Measurements from ENCODE around the gene GATA6.

The GATA6 gene

DNA sequence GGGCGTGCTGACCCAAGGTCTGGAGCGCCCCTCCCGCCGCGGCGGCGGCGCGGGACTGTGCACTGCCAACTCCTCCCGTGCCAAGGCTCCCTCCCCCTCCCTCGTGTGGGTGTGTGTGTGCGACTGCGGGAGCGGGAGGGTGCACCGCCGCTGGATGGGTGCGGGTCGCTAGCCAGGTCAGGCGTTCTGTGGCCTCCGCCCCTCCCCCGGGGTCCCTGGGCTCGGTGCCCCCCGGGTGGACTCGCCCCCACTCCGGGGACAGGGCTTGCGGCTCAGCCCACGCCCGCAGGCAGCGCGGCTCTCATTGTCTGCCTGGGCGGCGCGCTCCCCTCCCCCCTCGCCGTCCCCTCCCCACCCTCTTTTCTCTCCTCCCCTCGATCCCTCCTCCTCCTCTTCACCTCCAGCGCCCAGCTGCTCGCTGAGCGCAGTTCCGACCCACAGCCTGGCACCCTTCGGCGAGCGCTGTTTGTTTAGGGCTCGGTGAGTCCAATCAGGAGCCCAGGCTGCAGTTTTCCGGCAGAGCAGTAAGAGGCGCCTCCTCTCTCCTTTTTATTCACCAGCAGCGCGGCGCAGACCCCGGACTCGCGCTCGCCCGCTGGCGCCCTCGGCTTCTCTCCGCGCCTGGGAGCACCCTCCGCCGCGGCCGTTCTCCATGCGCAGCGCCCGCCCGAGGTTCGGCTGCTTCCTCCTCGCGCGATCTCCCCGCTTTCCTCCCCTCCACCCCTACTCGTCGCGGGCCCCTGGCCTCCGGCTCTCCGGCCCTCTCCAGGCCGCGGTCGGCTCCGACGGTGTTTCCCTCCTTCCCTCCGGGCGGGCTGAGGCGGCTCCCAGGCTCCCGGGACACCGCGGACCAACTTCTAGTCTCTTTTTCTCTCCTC is at the start of gene GATA6:
Gene GATA6, plus strand, starts transcription at position 579 of the 878 bp plus-strand sequence. CDS start 1,556 bp downstream, outside the sequence.
- DNase-seq = no peak
- intact Hi-C loops (cut with DNase I) = loop anchor here (5.0 kb wide), 1 partner anchor 393 kb away; no protein-coding TSS in a partner anchor

DNA sequence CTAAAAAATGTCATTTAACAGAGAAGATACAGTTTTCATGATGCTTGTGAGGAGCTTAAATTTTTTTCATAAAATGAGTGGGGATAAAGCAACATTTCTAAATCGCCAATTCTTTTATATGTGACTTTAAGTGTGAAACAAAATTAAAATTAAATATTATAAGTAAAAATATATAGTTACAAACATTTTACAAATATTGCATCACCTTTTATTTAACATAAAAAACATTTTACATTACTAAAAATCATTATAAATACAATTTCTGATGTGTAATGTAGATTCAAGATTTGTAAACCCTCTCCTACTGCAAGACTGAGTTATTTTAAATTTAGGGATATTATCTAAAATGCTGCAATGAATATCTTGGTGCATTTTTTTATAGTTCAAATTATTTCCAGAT is 44.4 kb upstream of the GATA6 start:
- no peak for DNase-seq
- intact Hi-C loops (cut with DNase I) = loop anchor here (10.0 kb wide), 1 partner anchor 210 kb away; no protein-coding TSS in a partner anchor

DNA sequence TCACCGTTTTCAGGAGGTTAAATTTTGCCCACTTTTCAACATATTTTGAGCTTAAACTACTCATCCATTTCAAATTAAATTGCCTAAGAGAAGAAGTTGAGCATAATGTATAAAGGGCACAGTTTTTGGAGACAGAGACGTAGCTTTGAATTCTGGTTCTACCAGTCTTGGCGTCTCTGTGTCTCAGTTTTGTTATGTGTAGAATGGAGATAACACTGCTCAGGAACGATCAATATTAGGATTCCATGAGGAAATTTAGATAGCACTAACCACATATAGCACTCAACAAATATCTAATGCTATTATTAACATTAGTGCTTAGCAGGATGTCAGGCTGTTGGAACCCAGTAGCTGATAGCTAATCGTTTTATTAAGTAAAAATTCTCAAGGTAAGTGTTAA is 40.4 kb upstream of the GATA6 start:
- intact Hi-C loops (cut with DNase I) = loop anchor here (10.0 kb wide), 1 partner anchor 214 kb away; no protein-coding TSS in a partner anchor

DNA sequence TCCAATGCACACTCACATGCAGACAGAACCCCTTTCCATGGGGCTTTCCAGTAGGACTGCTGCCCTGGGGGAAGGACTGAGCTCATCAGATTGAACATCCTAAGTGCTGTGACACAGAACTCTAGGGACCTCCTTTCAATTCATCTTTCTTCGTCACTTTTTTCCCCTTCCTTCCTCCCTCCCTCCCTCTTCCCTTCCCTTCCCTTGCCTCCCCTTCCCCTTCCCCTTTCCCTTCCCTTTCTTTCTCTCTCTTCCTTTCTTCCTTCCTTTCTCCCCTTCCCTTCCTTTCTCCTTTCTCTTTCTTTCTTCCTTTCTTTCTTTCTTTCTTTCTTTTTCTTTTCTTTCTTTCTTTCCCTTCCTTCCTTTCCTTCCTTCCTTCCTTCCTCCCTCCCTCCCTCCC is 39.6 kb upstream of the GATA6 start:
- no peak for DNase-seq
- intact Hi-C loops (cut with DNase I) = loop anchor here (10.0 kb wide), 1 partner anchor 215 kb away; no protein-coding TSS in a partner anchor

More for the DNA sequence above, 40.4 kb upstream of the GATA6 start:
- no peak for DNase-seq

DNA sequence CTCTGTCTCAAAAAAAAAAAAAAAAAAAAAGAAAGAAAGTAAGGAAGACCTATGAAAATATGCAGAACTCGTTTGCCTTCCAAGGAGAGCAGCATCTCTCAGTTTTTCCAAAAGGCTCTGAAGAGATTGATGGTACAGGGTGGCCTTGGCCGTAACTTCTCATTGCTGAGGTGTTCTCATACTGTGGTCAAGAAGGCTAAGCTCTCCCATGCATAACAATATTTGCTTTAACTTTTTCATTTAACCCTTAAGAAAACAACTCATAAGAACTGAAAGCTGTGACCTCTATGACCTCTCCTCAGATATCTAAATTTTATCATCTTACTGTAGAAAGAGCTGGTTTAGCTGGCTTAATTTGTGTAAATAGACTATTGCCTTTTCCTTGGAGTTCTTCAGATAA is 37.1 kb upstream of the GATA6 start:
- no peak for DNase-seq
- intact Hi-C loops (cut with DNase I) = no loop called here

DNA sequence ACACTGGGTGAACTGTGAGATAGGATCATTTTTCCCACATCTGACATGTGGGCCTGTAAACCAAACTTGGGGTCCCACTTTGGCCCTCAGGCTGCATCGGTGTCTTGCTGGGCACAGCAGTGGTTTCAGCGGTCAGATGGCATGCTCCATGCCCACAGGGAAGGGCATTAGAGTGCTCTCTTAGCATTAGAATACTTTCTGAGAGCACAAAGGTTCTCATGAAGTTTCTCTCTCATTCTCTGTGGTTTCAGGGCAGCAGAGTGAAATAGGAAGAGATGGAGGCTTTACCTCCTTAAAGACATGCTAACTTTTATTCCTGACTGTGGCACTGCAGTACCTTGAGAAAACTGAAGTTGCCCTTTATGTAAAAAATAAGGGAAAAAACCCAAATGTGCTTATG is 36.6 kb upstream of the GATA6 start:
- intact Hi-C loops (cut with DNase I) = no loop called here
- DNase-seq = no peak

DNA sequence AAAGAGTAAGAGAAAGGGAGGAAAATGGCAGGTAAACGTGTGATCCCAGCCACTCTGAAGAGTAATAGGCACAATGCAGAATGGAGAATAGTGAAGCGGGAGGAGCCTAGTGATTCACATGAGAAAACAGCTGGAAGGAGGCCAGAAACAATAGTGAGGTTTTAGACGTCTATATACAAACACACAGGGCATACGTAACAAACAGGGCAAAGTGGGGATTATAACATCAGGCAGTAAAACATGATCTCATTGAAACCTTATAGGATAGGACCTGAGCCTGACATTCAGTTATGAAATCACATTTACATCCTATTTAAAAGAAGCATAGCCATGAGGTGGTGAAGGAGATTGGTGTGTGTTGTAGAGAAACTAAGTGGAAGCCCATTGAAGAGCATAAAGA is 33.0 kb upstream of the GATA6 start:
- no peak for DNase-seq
- intact Hi-C loops (cut with DNase I) = no loop called here

DNA sequence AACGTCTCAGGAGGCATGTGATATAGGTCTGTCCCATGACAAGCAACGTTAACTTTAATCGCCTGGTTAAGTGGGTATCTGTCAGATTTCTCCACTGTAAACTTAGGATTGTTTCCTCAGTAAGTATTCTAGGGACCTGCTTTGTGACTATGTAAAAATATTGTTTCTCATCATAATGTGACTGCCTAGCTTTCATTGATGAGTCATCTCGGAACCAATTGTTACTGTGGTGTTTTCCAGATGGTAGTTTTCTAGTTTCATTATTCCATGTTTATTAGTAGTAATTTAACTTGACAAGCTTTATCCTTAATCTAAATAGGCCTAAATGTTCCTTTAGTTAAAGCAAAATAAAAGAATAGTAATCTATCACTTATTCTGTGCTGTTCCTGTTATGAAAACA is 28.2 kb upstream of the GATA6 start:
- no peak for DNase-seq
- intact Hi-C loops (cut with DNase I) = no loop called here

DNA sequence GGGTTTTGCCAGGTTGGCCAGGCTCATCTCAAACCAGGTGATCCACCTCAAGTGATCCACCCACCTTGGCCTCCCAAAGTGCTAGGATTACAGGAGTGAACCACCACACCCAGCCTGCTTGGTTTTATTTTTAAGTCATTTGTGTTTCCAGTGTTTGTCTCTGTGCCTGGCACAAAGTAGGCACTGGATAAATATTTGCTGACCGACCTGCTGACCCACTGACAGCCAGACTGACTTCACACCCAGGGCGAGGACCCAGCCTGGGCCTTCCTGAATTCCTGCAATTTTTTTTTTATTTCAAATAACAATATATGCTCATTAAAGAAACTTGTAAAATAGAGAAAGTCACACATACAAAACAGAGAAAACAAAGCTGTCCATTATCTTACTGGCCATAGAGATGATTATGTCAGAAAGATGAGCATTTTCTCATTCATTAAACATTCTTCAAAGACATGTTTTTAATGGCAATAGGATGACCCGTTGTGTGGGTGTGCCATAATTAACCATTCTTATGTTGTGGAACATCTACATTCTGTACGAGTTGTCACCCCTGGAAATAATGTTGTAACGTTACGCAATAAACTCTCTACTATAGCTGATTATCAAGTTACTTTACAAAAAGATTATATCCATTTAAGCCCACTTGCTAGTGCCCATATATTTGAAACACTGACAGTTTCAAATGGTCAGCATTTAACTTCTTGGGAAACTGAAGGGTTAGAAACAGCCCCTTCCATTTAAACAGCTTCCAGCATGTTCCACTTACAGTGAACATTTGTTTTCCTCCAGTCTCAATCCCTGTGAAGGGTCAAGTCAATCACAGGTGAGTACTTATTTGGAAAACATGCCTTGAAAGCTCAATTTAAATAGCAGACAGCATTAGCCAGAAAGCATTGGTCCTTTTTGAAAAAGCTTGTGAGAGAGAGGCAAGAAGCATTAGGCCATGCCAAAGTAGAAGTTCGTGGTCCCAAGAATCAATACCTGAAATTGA is 25.7 kb upstream of the GATA6 start:
- intact Hi-C loops (cut with DNase I) = no loop called here
- DNase-seq = no peak

DNA sequence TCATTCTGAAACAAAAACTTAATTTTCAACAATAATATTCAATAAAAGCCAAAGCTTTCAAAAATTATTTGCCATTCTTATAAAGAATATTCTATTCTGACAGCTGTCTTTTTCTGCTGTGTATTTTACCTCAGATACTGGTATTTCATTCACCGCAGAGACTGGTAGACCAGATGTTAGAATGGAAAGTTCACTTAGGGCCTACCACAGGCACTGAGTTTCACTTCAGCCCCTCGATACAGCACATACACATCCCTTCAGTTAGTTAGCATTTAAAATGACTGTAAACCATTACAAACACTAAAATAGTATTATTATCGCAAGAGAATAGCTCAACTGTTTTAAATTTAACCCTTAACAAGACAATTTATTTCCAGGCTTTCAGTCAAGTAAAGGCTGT is 24.2 kb upstream of the GATA6 start:
- DNase-seq = no peak
- intact Hi-C loops (cut with DNase I) = no loop called here

DNA sequence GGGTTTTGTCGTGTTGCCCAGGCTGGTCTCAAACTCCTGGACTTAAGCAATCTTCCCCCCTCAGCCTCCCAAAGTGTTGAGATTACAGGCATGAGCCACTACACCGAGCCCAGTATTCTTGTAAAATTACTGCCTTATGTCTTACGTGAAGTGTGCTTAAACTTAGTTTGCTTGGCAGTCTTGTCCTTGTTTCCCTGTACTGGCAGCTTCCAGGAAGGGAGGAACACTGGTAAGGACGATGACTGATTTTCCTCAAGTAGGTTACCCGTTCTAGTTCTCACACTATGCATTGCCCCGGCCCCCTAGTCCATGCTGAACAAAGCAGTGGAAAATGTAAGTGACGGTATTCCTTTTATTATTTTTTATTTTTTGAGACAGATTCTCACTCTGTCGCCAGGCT is 19.7 kb upstream of the GATA6 start:
- intact Hi-C loops (cut with DNase I) = no loop called here
- DNase-seq = no peak

DNA sequence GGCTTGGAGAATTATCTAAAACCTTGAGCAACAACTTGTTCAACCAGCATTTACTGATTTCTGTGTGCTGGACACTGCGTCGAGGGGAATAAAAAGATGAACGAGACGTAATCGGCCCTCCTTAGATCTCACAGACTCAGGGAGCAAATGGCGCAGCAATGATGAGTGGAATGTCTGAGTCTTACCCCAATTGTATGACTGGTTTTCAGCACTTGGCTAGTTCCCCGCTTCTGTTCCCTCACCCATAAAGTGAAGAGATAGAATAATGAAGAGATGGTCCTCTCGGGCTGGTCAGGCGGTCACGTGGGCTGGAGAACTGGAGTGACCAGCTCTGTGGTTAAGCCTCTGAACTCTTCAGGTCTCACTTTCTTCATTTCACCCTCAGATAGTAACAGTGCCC is 17.3 kb upstream of the GATA6 start:
- no peak for DNase-seq
- intact Hi-C loops (cut with DNase I) = no loop called here

DNA sequence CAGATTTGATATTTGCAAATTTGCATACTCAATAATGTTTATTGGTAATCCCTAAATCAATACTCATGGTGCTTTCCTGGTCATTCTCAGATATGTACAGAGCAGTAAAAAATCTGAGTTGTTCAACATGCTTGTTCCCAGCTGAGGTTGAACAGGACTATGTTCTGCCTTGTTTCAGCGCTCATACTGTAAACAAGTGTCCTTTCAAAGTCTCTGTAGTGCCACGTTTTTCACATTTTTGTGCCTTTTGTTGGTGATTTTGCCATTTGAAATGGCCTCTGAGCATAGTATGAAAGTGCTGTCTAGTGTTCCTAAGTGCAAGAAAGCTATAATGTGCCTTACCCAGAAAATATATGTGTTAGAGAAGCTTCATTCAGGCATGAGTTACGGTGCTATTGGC is 16.0 kb upstream of the GATA6 start:
- intact Hi-C loops (cut with DNase I) = no loop called here
- DNase-seq = no peak

DNA sequence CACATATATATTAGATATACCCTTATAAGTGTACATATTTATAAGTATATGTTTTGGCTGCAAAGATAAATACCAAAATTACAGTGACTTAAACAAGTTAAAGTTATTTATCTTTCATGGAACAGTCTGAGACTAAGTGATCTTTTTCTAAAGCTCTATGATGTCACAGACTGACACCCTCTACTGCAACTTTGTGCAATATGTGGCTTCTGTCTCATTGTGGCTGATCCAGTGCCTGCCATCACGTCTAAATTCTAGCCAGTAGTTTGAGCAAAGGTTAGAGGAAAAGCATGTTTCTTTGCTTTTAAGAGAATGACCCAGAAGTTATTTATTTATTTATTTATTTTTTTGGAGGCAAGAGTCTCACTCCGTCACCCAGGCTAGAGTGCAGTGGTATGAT is 13.8 kb upstream of the GATA6 start:
- no peak for DNase-seq
- intact Hi-C loops (cut with DNase I) = no loop called here

DNA sequence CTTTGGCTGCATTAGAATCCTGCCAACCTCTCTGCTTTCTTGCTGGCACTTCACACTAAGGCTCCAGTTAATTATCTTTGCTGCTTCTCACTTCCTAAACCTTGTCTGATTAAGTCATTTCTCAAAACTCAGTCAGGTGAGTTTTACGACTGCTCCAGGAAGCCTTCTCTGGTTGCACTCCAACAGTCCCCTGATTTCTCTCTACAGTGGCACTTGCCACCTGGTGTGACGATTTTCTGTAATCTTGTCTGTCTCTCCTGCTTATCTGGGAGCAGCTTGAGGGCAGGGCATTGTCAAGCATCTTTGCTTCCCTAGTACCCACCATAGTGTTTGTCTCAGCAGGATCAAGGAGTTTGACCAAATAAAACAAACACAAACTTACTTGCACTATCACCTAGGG is 10.4 kb upstream of the GATA6 start:
- intact Hi-C loops (cut with DNase I) = no loop called here
- DNase-seq = no peak

DNA sequence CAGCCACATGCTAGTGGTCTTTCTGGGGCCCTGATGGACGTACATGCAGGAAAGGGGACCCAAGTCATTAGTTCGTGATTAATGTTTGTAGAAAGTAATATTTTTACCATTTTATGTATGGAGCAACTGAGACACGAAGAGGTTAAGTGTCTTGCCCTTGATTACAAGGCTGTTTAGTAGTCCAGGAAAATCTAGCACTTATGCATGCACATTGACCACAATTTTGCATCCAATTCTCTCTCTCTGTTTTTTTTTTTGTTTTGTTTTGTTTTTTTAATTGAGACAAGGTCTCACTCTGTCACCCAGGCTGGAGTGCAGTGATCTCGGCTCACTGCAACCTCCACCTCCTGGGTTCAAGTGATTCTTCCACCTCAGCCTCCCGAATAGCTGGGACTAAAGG is 8.3 kb upstream of the GATA6 start:
- intact Hi-C loops (cut with DNase I) = no loop called here
- no peak for DNase-seq

DNA sequence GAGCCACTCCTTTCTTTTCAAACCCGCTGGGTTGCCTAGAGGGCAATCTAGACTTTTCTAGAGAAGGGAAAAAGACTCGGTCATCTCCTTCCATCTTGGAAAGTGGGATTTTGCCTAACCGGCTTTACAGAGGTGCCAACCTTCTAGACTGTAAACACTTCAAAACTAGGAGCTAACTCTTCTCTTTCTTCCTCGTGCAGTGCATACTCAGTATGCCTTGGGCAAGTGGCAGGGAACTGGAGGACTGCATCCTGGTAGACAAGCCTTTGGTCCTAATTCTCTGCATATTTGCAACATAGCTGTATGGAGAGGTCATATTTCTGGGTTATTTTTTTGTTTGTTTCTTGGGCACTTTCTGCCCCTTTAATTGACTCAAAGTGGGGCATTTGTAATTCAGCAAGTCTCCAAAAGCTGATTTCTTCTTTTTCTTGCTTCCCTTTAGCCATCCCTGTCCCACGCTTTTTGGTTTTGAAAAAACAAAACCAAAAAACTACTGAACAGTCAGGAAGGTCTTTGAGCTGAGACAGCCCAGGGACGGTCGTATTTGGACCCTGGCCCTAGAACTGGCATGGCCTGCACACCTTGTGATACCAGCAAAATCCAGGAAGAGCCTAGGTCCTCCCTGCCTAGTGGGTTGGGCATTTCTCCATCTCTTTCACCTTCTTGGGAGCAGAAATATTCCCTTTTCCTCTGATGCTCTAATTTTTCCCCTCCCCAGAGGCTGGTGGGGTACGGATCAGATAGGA is 5.8 kb upstream of the GATA6 start:
- no peak for DNase-seq
- intact Hi-C loops (cut with DNase I) = no loop called here

DNA sequence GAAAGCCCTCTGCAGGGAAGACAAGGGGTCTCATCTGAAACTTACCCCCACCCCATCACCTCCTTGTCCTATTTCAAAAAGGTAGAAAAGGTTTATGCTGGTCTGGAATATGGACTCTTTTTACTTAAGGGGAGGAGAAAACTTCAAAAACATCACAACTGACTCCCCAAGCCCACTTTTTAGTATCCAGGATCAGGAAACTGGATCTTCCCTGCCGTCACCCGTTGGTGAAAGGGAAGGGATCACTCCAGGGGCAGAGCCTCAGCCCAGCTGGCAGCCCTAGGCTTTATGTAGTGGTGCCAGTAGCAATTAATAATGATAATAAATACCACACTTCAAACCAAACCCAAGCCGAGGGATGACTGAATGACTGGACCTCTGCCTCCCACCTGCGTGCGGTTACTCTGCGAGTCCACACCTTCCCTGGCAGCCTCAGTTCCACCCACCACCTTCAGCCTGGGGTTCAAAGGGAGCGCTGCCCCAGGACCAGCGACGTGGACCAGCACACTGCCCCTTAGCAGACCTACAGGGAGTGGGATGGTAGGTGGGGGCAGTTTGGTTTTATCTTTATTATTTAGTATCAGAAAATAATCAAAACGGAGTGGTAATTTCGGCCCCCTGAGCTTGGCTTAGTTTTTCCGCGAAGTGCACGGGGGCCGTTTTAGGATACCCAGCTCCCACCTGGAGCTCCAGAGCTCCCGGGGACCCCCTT is 4.9 kb upstream of the GATA6 start:
- intact Hi-C loops (cut with DNase I) = loop anchor here (5.0 kb wide), 1 partner anchor 398 kb away; no protein-coding TSS in a partner anchor
- no peak for DNase-seq

DNA sequence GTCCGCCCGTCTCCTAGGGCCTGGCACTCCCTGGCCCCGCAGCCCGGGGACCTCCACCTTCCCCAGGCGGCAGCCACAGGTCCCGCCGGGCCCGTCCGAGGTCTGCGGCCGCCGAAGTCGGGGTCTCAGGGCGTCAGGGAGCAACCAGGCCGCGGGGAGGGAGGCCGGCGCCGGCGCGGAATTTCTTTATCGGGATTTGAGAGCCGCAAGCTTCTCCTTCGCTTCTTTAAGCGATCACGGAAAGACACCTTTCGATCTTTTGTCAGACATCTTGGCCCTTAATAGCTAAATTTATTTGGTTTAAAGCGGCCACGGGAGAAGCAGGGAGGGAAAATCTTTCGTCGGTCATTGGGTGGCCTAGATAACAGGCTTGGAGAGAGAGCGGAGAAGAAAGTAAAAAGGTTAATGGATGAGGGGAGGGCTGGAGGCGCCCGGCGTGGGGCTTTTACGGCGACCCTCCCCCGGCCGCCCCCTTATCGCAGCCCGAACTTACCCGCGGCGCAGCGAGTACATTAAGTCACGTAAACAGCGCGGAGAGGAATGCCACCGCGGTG is 4.3 kb upstream of the GATA6 start:
- intact Hi-C loops (cut with DNase I) = loop anchor here (5.0 kb wide), 1 partner anchor 397 kb away; no protein-coding TSS in a partner anchor
- DNase-seq = no peak
